Lung (tissue), 12 donors: ENCODE results near the gene REC8. TPM values are rescaled to one million over a fixed set of nuclear protein-coding genes. Genes with fewer than 3 reads are reported as not detected.

ENCODE experiments used
- ATAC-seq: fragments of 200-7000 bp; cut with Tn5 transposase; one replicate; pipeline ENCODE4 v1.9.1; 2020; ENCODE audit warnings: moderate number of reproducible peaks; ENCODE audit not compliant: insufficient read depth, low FRiP score
- DNase-seq, 3 donors: peaks; one replicate each; pipeline ENCODE4 v3.0.0-alpha.2; 2013 to 2017
- H3K27ac ChIP-seq, 2 donors: one replicate each; pipeline ENCODE4 v1.5.1; 2013; ENCODE audit warnings: mild to moderate bottlenecking in 2 of 2, moderate library complexity in 2 of 2, control low read depth in 1 of 2, inconsistent platforms in 1 of 2, low read depth in 1 of 2, low read length in 1 of 2
- H3K27me3 ChIP-seq, 3 donors: one replicate each; pipeline ENCODE4 v1.5.1; 2013; ENCODE audit warnings: low read length in 2 of 3; ENCODE audit not compliant: control insufficient read depth in 3 of 3, insufficient read depth in 3 of 3
- H3K36me3 ChIP-seq, 4 donors: one replicate each; pipeline ENCODE4 v1.5.1; 2013; ENCODE audit warnings: low read length in 4 of 4, mild to moderate bottlenecking in 1 of 4, moderate library complexity in 1 of 4; ENCODE audit not compliant: control insufficient read depth in 4 of 4, insufficient read depth in 4 of 4
- H3K4me1 ChIP-seq, 5 donors: one replicate each; pipeline ENCODE4 v1.5.1; 2013; ENCODE audit warnings: low read length in 5 of 5, mild to moderate bottlenecking in 2 of 5, moderate library complexity in 1 of 5; ENCODE audit not compliant: control insufficient read depth in 5 of 5, insufficient read depth in 5 of 5
- H3K4me3 ChIP-seq: one replicate; pipeline ENCODE4 v1.5.1; 2013; ENCODE audit warnings: mild to moderate bottlenecking, control low read depth, moderate library complexity
- H3K9ac ChIP-seq, 2 donors: one replicate each; pipeline ENCODE4 v1.5.1; 2013; ENCODE audit warnings: low read length in 2 of 2, control low read depth in 1 of 2; ENCODE audit not compliant: insufficient read depth in 1 of 2
- H3K9me3 ChIP-seq, 4 donors: one replicate each; pipeline ENCODE4 v1.5.1; 2013; ENCODE audit warnings: low read length in 3 of 4, mild to moderate bottlenecking in 1 of 4, moderate library complexity in 1 of 4; ENCODE audit not compliant: control insufficient read depth in 4 of 4, insufficient read depth in 3 of 4
- CTCF ChIP-seq: IDR thresholded peaks from 2 replicates; pipeline ENCODE4 v1.5.1; 2012; ENCODE audit warnings: mild to moderate bottlenecking; ENCODE audit errors: control extremely low read depth, extremely low read depth
- WGBS, 2 donors: extraction: QIAGEN DNeasy Blood & Tissue Kit; methylation state at CpG; one replicate each; pipeline ENCODE4 v1.1.7; 2013; 5-methylcytosine and 5-hydroxymethylcytosine counted together
- polyA plus RNA-seq, 2 donors: library from polyadenylated mRNA; stranded (reverse); fragments of 200-250 nt; gene quantifications; one replicate each; pipeline ENCODE4 v1.2.1, GENCODE V29; 2013
- total RNA-seq, 2 donors: library from RNA; depleted of rRNA in 1 of 2; stranded (reverse); fragments of >200 nt in 1 of 2; gene quantifications; one replicate each; pipeline ENCODE4 v1.2.1, GENCODE V29; 2014 to 2021
- donor health status: control.
- donor health status: control.
- donor health status: Bipolar disorder and iron deficiency.
- donor health status: healthy.
- donor health status: DM: yes; HTN: yes; CAD: no.

The REC8 gene
- total and polyA plus RNA-seq, 4 donors, result 13.3 to 48.1 (median 29.5) TPM

- DNase-seq (no peak), ATAC-seq (no peak)
- WGBS, 2 donors, result 90% methylated on average over 9 of the region's 9 CpGs
- Histone ChIP-seq H3K36me3 (peaks cover 0 to 33% (median 22%) of the 10 kb centered on the region in 4 donors), H3K27ac (no peak overlapping the region), H3K9me3 (no peaks in the 10 kb centered on the region), H3K4me1 (peaks cover 0 to 29% (median 7%) of the 10 kb centered on the region in 5 donors), H3K9ac (peak overlapping the region in 1 of 2 donors; percentile 55), H3K4me3 (no peak overlapping the region), H3K27me3 (no peaks in the 10 kb centered on the region)
- no peak for TF ChIP-seq CTCF
Observed at GRCh38 chr14:24139272-24139934, 32.5 kb upstream of the REC8 start.

- peak within 1 kb of the TSS; percentile 51 for H3K4me3 ChIP-seq
- no peaks in the 10 kb centered on the region for H3K27me3 ChIP-seq
- H3K27ac ChIP-seq, result peak within 1 kb of the TSS; percentile 92
- H3K9ac ChIP-seq, result peak within 1 kb of the TSS in 1 of 2 donors; percentile 90
- no peaks in the 10 kb centered on the region for H3K9me3 ChIP-seq
- DNase-seq, result peak; percentile 100
- peak; percentile 94 for ATAC-seq
- no peak for TF ChIP-seq CTCF
- 0% methylated on average over 61 to 65 of the region's 65 CpGs for WGBS, 2 donors
- peaks cover 8 to 34% (median 14%) of the 10 kb centered on the region in 5 donors for H3K4me1 ChIP-seq
- peaks cover 0 to 40% (median 22%) of the 10 kb centered on the region in 4 donors for H3K36me3 ChIP-seq
Observed at GRCh38 chr14:24141097-24141880, 30.6 kb upstream of the REC8 start, which contains the start of gene EMC9. Gene EMC9, minus strand, starts transcription at chr14:24141591. Its CDS starts 287 bp downstream, at chr14:24141304.

- Histone ChIP-seq H3K27ac (no peak overlapping the region), H3K4me3 (no peak overlapping the region), H3K36me3 (peaks cover 0 to 26% (median 15%) of the 10 kb centered on the region in 4 donors), H3K9ac (no peak overlapping the region), H3K27me3 (no peaks in the 10 kb centered on the region), H3K9me3 (no peaks in the 10 kb centered on the region), H3K4me1 (peaks cover 8 to 34% (median 10%) of the 10 kb centered on the region in 5 donors)
- ATAC-seq, result no peak
- DNase-seq, result no peak
- 95 to 98% methylated on average over 2 of the region's 2 CpGs for WGBS, 2 donors
- no peak for TF ChIP-seq CTCF
Observed at GRCh38 chr14:24143511-24143910, 28.4 kb upstream of the REC8 start.
